ENCODE measurements around the gene PTPN3.

PTPN3 gene

DNA sequence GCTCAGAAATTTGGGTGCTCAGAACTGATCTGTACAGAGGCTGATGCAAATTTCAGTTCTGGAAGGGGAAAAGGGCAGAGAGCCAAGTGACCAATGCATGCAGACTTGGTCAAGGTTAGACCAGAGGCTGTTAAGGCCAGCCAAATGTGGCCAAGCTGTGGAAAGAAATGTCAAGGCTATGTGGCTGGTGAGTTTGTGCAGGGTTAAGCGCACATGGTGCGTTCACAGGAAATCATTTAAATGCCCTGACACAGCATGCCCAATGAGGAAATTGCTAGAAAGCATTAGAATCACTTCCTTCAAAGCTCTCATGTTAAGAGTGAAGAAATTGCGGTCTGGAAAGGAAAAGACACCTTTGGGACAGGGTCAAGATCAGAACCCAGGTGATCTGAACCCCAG, 58.0 kb downstream of the PTPN3 start:
- no peak overlapping the region for H3K27ac ChIP-seq (ENCODE audit: low read depth, low read length, severe bottlenecking)
- H3K9me3 ChIP-seq (ENCODE audit: control insufficient read depth, low read length) = no peaks in the 10 kb centered on the region
- H3K4me3 ChIP-seq (ENCODE audit: extremely low read depth, insufficient read depth, low read length, poor library complexity, severe bottlenecking) = no peak overlapping the region
- 100% methylated on average over 3 of the region's 3 CpGs; no CpG with 5 or more reads in 1 of the 2 experiments for WGBS, 2 experiments (ENCODE audit: insufficient coverage in 2 of 2)
- no peaks in the 10 kb centered on the region for H3K4me1 ChIP-seq (ENCODE audit: control insufficient read depth, insufficient read depth, low read length, poor library complexity, severe bottlenecking)
- no peaks in the 10 kb centered on the region for H3K36me3 ChIP-seq (ENCODE audit: control insufficient read depth, insufficient read depth, low read length)

DNA sequence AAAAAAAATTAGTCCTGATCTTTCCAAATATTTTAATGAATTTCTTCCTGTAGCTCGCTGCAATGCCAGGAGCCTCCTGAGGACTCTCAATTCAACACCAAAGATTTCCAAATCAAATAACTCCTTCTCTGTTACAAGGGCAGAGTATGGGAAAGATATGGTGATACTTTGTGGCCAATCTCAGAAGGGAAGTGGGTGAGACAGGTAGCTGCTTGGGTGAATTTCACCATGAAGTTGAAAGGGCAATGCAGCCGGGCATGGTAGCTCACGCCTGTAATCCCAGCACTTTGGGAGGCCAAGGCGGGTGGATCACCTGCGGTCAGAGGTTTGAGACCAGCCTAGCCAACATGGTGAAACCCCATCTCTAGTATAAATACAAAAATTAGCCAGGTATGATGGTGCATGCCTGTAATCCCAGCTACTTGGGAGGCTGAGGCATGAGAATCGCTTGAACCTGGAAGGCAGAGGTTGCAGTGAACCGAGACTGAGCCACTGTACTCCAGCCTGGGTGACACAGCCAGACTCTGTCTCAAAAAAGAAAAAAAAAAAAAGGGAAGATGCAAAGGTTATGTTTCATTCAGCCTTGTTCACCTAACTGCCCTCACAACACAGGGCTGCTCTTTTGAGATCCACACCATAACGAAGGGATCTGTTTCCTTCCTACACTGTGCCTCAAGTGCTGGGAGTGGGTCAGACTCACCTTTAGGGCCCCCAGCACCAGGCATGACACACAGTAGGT, 58.6 kb downstream of the PTPN3 start:
- H3K4me1 ChIP-seq (ENCODE audit: control insufficient read depth, insufficient read depth, low read length, poor library complexity, severe bottlenecking) = no peaks in the 10 kb centered on the region
- H3K36me3 ChIP-seq (ENCODE audit: control insufficient read depth, insufficient read depth, low read length) = no peaks in the 10 kb centered on the region
- no peak overlapping the region for H3K4me3 ChIP-seq (ENCODE audit: extremely low read depth, insufficient read depth, low read length, poor library complexity, severe bottlenecking)
- no peaks in the 10 kb centered on the region for H3K9me3 ChIP-seq (ENCODE audit: control insufficient read depth, low read length)
- WGBS, 2 experiments (ENCODE audit: insufficient coverage in 2 of 2) = 92 to 95% methylated on average over 4 of the region's 8 CpGs
- no peak overlapping the region for H3K27ac ChIP-seq (ENCODE audit: low read depth, low read length, severe bottlenecking)

DNA sequence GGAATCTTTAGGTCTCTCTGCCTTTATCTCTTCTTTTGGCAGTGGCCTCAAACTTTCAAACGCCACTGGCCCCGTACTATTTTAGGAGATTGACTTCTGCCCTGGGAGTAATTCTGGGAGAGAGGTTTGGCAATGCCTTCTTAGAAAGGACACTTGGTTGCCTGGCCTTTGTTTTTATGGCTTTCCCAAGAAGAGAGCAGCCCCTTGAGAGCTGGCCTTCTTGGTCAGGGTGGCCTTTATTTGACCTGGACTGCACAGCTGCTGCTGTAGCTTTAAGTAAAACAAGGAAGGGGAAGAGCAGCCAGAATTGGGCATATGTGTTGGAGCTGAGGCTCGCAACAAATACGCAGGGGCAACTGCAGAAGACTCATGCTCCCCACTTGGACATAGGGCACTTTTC, 60.8 kb downstream of the PTPN3 start:
- Histone ChIP-seq H3K9me3 (ENCODE audit: control insufficient read depth, low read length) (no peaks in the 10 kb centered on the region), H3K36me3 (ENCODE audit: control insufficient read depth, insufficient read depth, low read length) (no peaks in the 10 kb centered on the region), H3K27ac (ENCODE audit: low read depth, low read length, severe bottlenecking) (no peak overlapping the region), H3K4me3 (ENCODE audit: extremely low read depth, insufficient read depth, low read length, poor library complexity, severe bottlenecking) (no peak overlapping the region), H3K4me1 (ENCODE audit: control insufficient read depth, insufficient read depth, low read length, poor library complexity, severe bottlenecking) (no peaks in the 10 kb centered on the region)
- WGBS, 2 experiments (ENCODE audit: insufficient coverage in 2 of 2) = 91 to 98% methylated on average over 3 to 4 of the region's 4 CpGs

DNA sequence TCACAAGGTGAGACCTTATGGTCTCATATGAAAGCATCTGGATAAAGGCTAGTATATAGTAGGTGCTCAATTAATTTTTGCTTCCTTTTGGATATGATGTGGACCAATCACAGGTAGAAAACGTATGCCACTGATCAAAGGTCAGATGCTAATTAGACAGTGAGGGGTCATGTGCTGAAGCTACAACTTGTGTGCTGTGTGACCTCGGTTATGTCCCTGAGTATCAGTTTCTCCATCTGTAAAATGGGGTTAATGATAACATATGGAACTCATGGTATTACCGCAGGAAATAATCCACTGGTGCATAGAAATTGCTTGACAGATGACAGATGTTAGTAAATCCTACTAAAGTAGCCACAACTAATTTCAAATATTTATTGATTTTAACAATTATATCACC, 62.0 kb downstream of the PTPN3 start:
- H3K4me1 ChIP-seq (ENCODE audit: control insufficient read depth, insufficient read depth, low read length, poor library complexity, severe bottlenecking) = no peaks in the 10 kb centered on the region
- WGBS, 2 experiments (ENCODE audit: insufficient coverage in 2 of 2) = 96 to 100% methylated on average over 2 of the region's 3 CpGs
- H3K27ac ChIP-seq (ENCODE audit: low read depth, low read length, severe bottlenecking) = no peak overlapping the region
- H3K36me3 ChIP-seq (ENCODE audit: control insufficient read depth, insufficient read depth, low read length) = no peaks in the 10 kb centered on the region
- H3K9me3 ChIP-seq (ENCODE audit: control insufficient read depth, low read length) = no peaks in the 10 kb centered on the region
- H3K4me3 ChIP-seq (ENCODE audit: extremely low read depth, insufficient read depth, low read length, poor library complexity, severe bottlenecking) = no peak overlapping the region

DNA sequence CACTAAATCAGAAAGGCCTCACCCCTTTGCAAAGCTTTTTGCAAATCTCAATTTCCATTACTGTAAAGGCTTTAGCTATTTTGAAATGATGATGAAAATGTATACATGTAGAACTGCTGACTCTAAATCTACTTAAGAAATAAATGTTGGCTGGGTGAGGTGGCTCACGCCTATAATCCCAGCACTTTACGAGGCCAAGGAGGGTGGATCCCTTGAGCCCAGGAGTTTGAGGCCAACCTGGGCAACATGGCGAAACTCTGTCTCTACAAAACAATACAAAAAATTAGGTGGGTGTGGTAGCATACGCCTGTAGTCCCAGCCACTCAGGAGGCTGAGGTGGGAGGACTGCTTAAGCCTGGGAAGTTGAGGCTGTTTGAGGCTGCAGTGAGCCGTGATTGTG, 64.6 kb downstream of the PTPN3 start:
- H3K4me1 ChIP-seq (ENCODE audit: control insufficient read depth, insufficient read depth, low read length, poor library complexity, severe bottlenecking) = no peaks in the 10 kb centered on the region
- H3K9me3 ChIP-seq (ENCODE audit: control insufficient read depth, low read length) = no peaks in the 10 kb centered on the region
- H3K4me3 ChIP-seq (ENCODE audit: extremely low read depth, insufficient read depth, low read length, poor library complexity, severe bottlenecking) = no peak overlapping the region
- no peaks in the 10 kb centered on the region for H3K36me3 ChIP-seq (ENCODE audit: control insufficient read depth, insufficient read depth, low read length)
- WGBS, 2 experiments (ENCODE audit: insufficient coverage in 2 of 2) = 67 to 95% methylated on average over 2 of the region's 5 CpGs
- H3K27ac ChIP-seq (ENCODE audit: low read depth, low read length, severe bottlenecking) = no peak overlapping the region

DNA sequence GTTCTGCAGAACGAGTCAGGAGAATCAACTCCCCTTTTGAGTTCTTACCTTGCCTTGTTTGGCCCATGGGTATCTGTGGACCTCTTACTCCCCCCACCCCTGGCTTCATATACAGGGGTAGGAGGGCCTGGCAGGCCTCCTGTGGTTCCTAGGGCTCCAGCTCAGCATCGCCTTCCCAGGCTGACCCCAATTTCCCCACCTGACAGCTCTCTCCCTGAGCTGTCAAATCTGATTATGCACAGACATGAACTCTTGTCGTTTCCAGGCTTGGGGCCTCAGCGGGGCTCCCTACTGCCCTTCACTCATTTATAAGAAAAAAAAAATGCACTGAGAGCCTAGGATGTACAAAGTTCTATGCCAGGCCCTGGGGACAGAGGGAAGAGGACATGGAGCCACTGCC, 67.9 kb downstream of the PTPN3 start:
- Histone ChIP-seq H3K36me3 (ENCODE audit: control insufficient read depth, insufficient read depth, low read length) (no peaks in the 10 kb centered on the region), H3K9me3 (ENCODE audit: control insufficient read depth, low read length) (no peaks in the 10 kb centered on the region), H3K4me1 (ENCODE audit: control insufficient read depth, insufficient read depth, low read length, poor library complexity, severe bottlenecking) (no peaks in the 10 kb centered on the region), H3K4me3 (ENCODE audit: extremely low read depth, insufficient read depth, low read length, poor library complexity, severe bottlenecking) (no peak overlapping the region), H3K27ac (ENCODE audit: low read depth, low read length, severe bottlenecking) (no peak overlapping the region)
- WGBS, 2 experiments (ENCODE audit: insufficient coverage in 2 of 2) = 60 to 95% methylated on average over 3 of the region's 4 CpGs

DNA sequence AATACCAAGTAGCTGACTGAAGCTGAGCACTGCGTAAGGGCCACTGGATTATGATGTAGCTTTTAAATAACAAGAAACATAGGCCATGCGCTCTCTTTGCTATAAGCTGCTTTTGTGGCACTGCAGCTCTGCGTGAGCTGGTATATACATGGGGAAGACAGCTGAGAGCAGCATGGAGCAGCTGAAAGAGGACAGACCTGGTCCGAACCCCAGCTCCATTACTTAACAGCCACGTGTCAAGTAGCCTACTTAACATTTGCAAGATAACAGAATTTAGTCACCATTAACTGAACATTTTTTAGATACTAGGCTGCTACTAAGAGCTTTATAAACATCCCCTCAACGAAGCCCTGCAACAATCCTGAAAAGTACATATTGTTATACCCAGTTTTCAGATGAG, 69.3 kb downstream of the PTPN3 start:
- 89 to 92% methylated on average over 3 to 6 of the region's 6 CpGs for WGBS, 2 experiments (ENCODE audit: insufficient coverage in 2 of 2)
- Histone ChIP-seq H3K4me1 (ENCODE audit: control insufficient read depth, insufficient read depth, low read length, poor library complexity, severe bottlenecking) (no peaks in the 10 kb centered on the region), H3K4me3 (ENCODE audit: extremely low read depth, insufficient read depth, low read length, poor library complexity, severe bottlenecking) (no peak overlapping the region), H3K9me3 (ENCODE audit: control insufficient read depth, low read length) (no peaks in the 10 kb centered on the region), H3K36me3 (ENCODE audit: control insufficient read depth, insufficient read depth, low read length) (no peaks in the 10 kb centered on the region), H3K27ac (ENCODE audit: low read depth, low read length, severe bottlenecking) (no peak overlapping the region)

DNA sequence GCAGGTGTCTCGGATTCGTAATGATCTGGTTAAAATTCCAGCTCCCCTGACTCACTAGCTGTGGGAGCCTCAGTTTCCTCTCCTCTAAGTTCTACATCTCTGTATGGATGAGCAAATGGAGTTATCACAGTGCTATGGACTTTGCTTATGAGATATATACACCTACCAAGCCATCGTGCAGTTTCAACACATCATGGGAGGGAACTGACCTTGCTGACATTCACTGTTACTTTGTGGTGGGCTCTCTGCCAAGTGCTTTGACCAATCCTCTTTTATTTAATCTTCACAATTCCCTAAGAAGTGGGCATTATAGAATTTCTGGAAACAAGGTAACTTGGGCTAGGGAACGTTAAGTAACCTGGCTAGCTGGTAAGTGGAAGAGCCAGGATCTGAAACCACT, 70.2 kb downstream of the PTPN3 start:
- WGBS, 2 experiments (ENCODE audit: insufficient coverage in 2 of 2) = 89% methylated on average over 3 of the region's 4 CpGs; no CpG with 5 or more reads in 1 of the 2 experiments
- Histone ChIP-seq H3K9me3 (ENCODE audit: control insufficient read depth, low read length) (no peaks in the 10 kb centered on the region), H3K27ac (ENCODE audit: low read depth, low read length, severe bottlenecking) (no peak overlapping the region), H3K4me3 (ENCODE audit: extremely low read depth, insufficient read depth, low read length, poor library complexity, severe bottlenecking) (no peak overlapping the region), H3K36me3 (ENCODE audit: control insufficient read depth, insufficient read depth, low read length) (no peaks in the 10 kb centered on the region), H3K4me1 (ENCODE audit: control insufficient read depth, insufficient read depth, low read length, poor library complexity, severe bottlenecking) (peaks cover under 1% of the 10 kb centered on the region)

DNA sequence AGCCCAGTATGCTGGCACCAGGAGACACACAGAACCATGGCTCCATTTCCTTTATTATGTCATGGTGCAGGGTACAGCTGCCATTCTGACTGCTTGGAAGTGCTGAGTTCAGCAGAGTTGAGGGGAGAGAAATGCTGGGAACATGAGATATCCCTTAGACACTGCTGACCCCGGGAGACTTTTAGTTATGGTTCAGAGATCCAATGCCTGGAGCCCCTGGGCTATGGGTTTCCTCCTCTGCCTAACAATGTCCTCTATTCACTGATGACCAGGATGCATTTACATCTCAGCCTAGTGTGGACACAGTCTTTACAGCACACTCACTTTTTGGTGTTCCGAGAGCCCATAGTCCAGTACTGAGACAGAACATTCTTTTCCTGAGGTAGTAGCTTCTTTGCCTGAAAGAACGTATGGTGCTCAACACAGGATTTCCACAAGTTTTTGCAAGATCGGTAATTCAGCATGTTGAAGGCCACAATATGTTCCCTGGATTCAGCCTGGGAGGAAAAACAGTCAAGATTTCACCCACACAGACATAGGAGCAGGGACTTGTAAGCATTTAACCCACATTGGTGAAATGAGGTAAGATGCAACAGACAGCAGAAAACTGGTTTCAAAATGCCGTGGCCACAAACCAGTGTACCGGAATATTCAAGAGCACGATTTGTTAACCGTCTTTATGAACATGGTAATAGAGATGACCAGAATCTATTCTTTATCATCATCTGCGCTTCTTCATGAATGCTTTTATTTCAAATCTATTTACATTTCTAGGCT, 71.3 kb downstream of the PTPN3 start:
- peak overlapping the region; percentile 67 for H3K27ac ChIP-seq (ENCODE audit: low read depth, low read length, severe bottlenecking)

DNA sequence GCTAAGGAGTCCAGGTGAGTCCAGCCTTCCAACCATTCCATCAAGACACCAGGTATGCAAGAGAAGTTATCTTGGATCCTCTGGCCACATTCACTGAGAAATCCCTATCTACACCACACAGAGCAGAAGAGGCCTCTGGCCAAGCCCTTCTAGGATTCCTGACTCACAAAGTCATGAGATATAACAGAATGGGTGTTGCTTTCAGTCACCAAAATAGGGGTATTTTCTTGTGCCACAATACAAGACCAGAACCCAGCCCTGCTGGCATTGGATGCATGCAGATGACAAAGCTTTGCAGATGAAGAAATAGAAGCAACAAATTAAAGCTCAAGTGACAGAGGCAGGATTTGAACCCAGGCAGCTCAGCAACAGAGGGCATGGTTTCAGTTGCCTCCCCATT, 73.5 kb downstream of the PTPN3 start:
- Histone ChIP-seq H3K9me3 (ENCODE audit: control insufficient read depth, low read length) (no peaks in the 10 kb centered on the region), H3K27ac (ENCODE audit: low read depth, low read length, severe bottlenecking) (no peak overlapping the region), H3K4me1 (ENCODE audit: control insufficient read depth, insufficient read depth, low read length, poor library complexity, severe bottlenecking) (peaks cover 3% of the 10 kb centered on the region), H3K4me3 (ENCODE audit: extremely low read depth, insufficient read depth, low read length, poor library complexity, severe bottlenecking) (no peak overlapping the region), H3K36me3 (ENCODE audit: control insufficient read depth, insufficient read depth, low read length) (no peaks in the 10 kb centered on the region)

More for the DNA sequence above, 71.3 kb downstream of the PTPN3 start:
- H3K4me3 ChIP-seq (ENCODE audit: extremely low read depth, insufficient read depth, low read length, poor library complexity, severe bottlenecking) = no peak overlapping the region
- no peaks in the 10 kb centered on the region for H3K9me3 ChIP-seq (ENCODE audit: control insufficient read depth, low read length)
- H3K4me1 ChIP-seq (ENCODE audit: control insufficient read depth, insufficient read depth, low read length, poor library complexity, severe bottlenecking) = peaks cover 3% of the 10 kb centered on the region
- no peaks in the 10 kb centered on the region for H3K36me3 ChIP-seq (ENCODE audit: control insufficient read depth, insufficient read depth, low read length)
- WGBS, 2 experiments (ENCODE audit: insufficient coverage in 2 of 2) = 87 to 96% methylated on average over 8 to 9 of the region's 9 CpGs

DNA sequence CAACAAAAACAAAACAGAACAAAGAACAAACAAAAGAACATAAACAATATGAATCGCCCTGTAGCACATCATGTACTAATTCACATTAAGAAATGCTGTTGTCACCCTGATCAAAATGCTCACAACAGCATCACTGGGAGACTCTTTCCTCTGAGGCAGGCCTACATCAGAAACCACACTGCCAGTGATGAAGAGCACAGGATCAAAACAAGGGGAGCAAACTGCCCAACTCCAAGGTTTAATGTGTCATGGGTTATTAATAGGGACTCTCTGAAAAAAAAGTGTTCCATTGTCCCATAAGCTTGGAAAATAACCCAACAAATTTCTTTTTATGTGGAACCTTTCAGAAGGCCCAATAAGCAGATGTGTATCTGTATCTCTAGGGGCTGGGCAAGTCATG, 74.2 kb downstream of the PTPN3 start:
- Histone ChIP-seq H3K36me3 (ENCODE audit: control insufficient read depth, insufficient read depth, low read length) (no peaks in the 10 kb centered on the region), H3K9me3 (ENCODE audit: control insufficient read depth, low read length) (no peaks in the 10 kb centered on the region), H3K4me1 (ENCODE audit: control insufficient read depth, insufficient read depth, low read length, poor library complexity, severe bottlenecking) (peaks cover 3% of the 10 kb centered on the region), H3K4me3 (ENCODE audit: extremely low read depth, insufficient read depth, low read length, poor library complexity, severe bottlenecking) (no peak overlapping the region), H3K27ac (ENCODE audit: low read depth, low read length, severe bottlenecking) (no peak overlapping the region)
- WGBS, 2 experiments (ENCODE audit: insufficient coverage in 2 of 2) = 100% methylated on average over 1 of the region's 1 CpG; no CpG with 5 or more reads in 1 of the 2 experiments

Measured in mesodermal cell (in vitro differentiated cells).